CD4-positive, alpha-beta T cell treated with Interleukin-4 for 4 hours (primary cell): ENCODE data around the gene RCCD1.

ENCODE experiments used
- DNase-seq: peaks from one replicate; pipeline ENCODE4 v3.0.0-alpha.2; 2020

RCCD1 gene

GRCh38 chr15:90972133-90972532 is 17.4 kb downstream of the RCCD1 start:
- DNase-seq: no peak

- DNase-seq: no peak
Measured at GRCh38 chr15:90974216-90974615, 19.5 kb downstream of the RCCD1 start.

GRCh38 chr15:90979582-90979981 is 24.9 kb downstream of the RCCD1 start:
- no peak for DNase-seq

GRCh38 chr15:90981681-90982080 is 27.0 kb downstream of the RCCD1 start:
- DNase-seq: no peak

- DNase-seq: no peak
Measured at GRCh38 chr15:90982135-90982534, 27.5 kb downstream of the RCCD1 start.

- no peak for DNase-seq
Measured at GRCh38 chr15:90986790-90987507, 32.3 kb downstream of the RCCD1 start.

- no peak for DNase-seq
Measured at GRCh38 chr15:90987561-90988141, 33.0 kb downstream of the RCCD1 start.

GRCh38 chr15:90988296-90988695 is 33.6 kb downstream of the RCCD1 start:
- no peak for DNase-seq

- DNase-seq: peak; percentile 10
Measured at GRCh38 chr15:90989040-90989768, 34.5 kb downstream of the RCCD1 start.

- DNase-seq: no peak
Measured at GRCh38 chr15:90990446-90990845, 35.8 kb downstream of the RCCD1 start.

- no peak for DNase-seq
Measured at GRCh38 chr15:90991587-90992285, 37.1 kb downstream of the RCCD1 start.

GRCh38 chr15:90994059-90994416 is 39.4 kb downstream of the RCCD1 start:
- DNase-seq: no peak

- DNase-seq: peak; percentile 95
Measured at GRCh38 chr15:90994417-90995311, 40.0 kb downstream of the RCCD1 start, which contains the start of gene PRC1. Gene PRC1, minus strand, starts transcription at chr15:90994535. Its CDS starts 118 bp downstream, at chr15:90994417.

- DNase-seq: no peak
Measured at GRCh38 chr15:90998737-90999136, 44.1 kb downstream of the RCCD1 start.

- DNase-seq: no peak
Measured at GRCh38 chr15:91001209-91001608, 46.5 kb downstream of the RCCD1 start.

GRCh38 chr15:91007266-91007665 is 52.6 kb downstream of the RCCD1 start:
- no peak for DNase-seq
